SK-N-SH treated with all-trans-retinoic acid at 6 μM for 48 hours (cell line): Measurements from ENCODE around the gene IPPK.
A peak's percentile ranks its signal among the peaks of the same experiment; 100 is the strongest.

Experiments
- ATAC-seq: fragments of 200-7000 bp; cut with Tn5 transposase; 3 replicates; pipeline ENCODE4 v1.9.1; 2020; ENCODE audit warnings: mild to moderate bottlenecking, moderate library complexity
- ARNTL ChIP-seq: fragments of 450-650 bp; formaldehyde crosslinking; IDR thresholded peaks from 2 replicates; pipeline ENCODE4 v1.5.0; 2020; ENCODE audit warnings: low read depth, mild to moderate bottlenecking, moderate library complexity, borderline replicate concordance
- BACH2 ChIP-seq: fragments of 250-450 bp; sonication (Bioruptor Pico); IDR thresholded peaks from 2 replicates; pipeline ENCODE4 v1.9.0; 2021; ENCODE audit warnings: mild to moderate bottlenecking, borderline replicate concordance
- CREB5 ChIP-seq: fragments of 250-450 bp; sonication (Bioruptor Pico); IDR thresholded peaks from 2 replicates; pipeline ENCODE4 v1.5.1; 2020; ENCODE audit warnings: low read depth, mild to moderate bottlenecking, moderate library complexity
- CSDC2 ChIP-seq: fragments of 250-450 bp; sonication (Bioruptor Pico); IDR thresholded peaks from 2 replicates; pipeline ENCODE4 v1.5.0; 2020; ENCODE audit warnings: mild to moderate bottlenecking, moderate library complexity
- CSRNP3 ChIP-seq: fragments of 250-450 bp; sonication (Bioruptor Pico); IDR thresholded peaks from 2 replicates; pipeline ENCODE4 v1.5.1; 2021; ENCODE audit warnings: mild to moderate bottlenecking, moderate library complexity
- ESRRG ChIP-seq: fragments of 250-450 bp; sonication (Bioruptor Pico); IDR thresholded peaks from 2 replicates; pipeline ENCODE4 v1.6.1; 2021; ENCODE audit warnings: mild to moderate bottlenecking
- GLIS3 ChIP-seq: fragments of 250-450 bp; sonication (Bioruptor Pico); IDR thresholded peaks from 2 replicates; pipeline ENCODE4 v1.5.0; 2020; ENCODE audit warnings: mild to moderate bottlenecking, moderate library complexity
- ISL1 ChIP-seq: fragments of 250-450 bp; sonication (Bioruptor Pico); IDR thresholded peaks from 2 replicates; pipeline ENCODE4 v2.1.2; 2022; ENCODE audit warnings: mild to moderate bottlenecking, moderate library complexity
- OSR1 ChIP-seq: fragments of 250-450 bp; sonication (Bioruptor Pico); IDR thresholded peaks from 2 replicates; pipeline ENCODE4 v1.8.0; 2022; ENCODE audit warnings: moderate library complexity, mild to moderate bottlenecking, inconsistent platforms
- PATZ1 ChIP-seq: fragments of 250-450 bp; sonication (Bioruptor Pico); IDR thresholded peaks from 2 replicates; pipeline ENCODE4 v1.8.0; 2020; ENCODE audit warnings: mild to moderate bottlenecking, moderate library complexity, borderline replicate concordance
- PPARA ChIP-seq: fragments of 250-450 bp; sonication (Bioruptor Pico); IDR thresholded peaks from 2 replicates; pipeline ENCODE4 v1.5.0; 2020; ENCODE audit warnings: mild to moderate bottlenecking, borderline replicate concordance
- RARB ChIP-seq: fragments of 250-450 bp; sonication (Bioruptor Pico); IDR thresholded peaks from 2 replicates; pipeline ENCODE4 v1.8.0; 2021; ENCODE audit warnings: mild to moderate bottlenecking, moderate library complexity
- SNAI2 ChIP-seq: fragments of 250-450 bp; sonication (Bioruptor Pico); IDR thresholded peaks from 2 replicates; pipeline ENCODE4 v1.5.0; 2020; ENCODE audit warnings: mild to moderate bottlenecking, moderate library complexity
- TCF4 ChIP-seq: fragments of 250-450 bp; sonication (Bioruptor Pico); IDR thresholded peaks from 2 replicates; pipeline ENCODE4 v1.8.0; 2021; ENCODE audit warnings: mild to moderate bottlenecking, moderate library complexity, borderline replicate concordance
- TOX ChIP-seq: fragments of 250-450 bp; sonication (Bioruptor Pico); IDR thresholded peaks from 2 replicates; pipeline ENCODE4 v1.8.0; 2021; ENCODE audit warnings: mild to moderate bottlenecking, moderate library complexity, borderline replicate concordance
- TSHZ2 ChIP-seq: fragments of 250-450 bp; sonication (Bioruptor Pico); IDR thresholded peaks from 2 replicates; pipeline ENCODE4 v1.5.0; 2020; ENCODE audit warnings: mild to moderate bottlenecking, moderate library complexity
- ZC3H10 ChIP-seq: fragments of 250-450 bp; sonication (Bioruptor Pico); IDR thresholded peaks from 2 replicates; pipeline ENCODE4 v1.5.1; 2021; ENCODE audit warnings: mild to moderate bottlenecking, moderate library complexity
- ZFP3 ChIP-seq: fragments of 250-450 bp; sonication (Bioruptor Pico); IDR thresholded peaks from 2 replicates; pipeline ENCODE4 v1.5.0; 2020; ENCODE audit warnings: mild to moderate bottlenecking, moderate library complexity
- ZFP30 ChIP-seq: fragments of 450-650 bp; formaldehyde crosslinking; IDR thresholded peaks from 2 replicates; pipeline ENCODE4 v1.5.0; 2022; ENCODE audit warnings: mild to moderate bottlenecking, moderate library complexity
- ZNF565 ChIP-seq: fragments of 450-650 bp; formaldehyde crosslinking; conservative IDR thresholded peaks from 2 replicates; pipeline ENCODE4 v1.5.0; 2020; ENCODE audit warnings: low read depth, mild to moderate bottlenecking, moderate library complexity
- ZNF70 ChIP-seq: fragments of 450-650 bp; formaldehyde crosslinking; IDR thresholded peaks from 2 replicates; pipeline ENCODE4 v1.5.0; 2020; ENCODE audit warnings: mild to moderate bottlenecking, moderate library complexity
- ZNF8 ChIP-seq: fragments of 450-650 bp; formaldehyde crosslinking; IDR thresholded peaks from 2 replicates; pipeline ENCODE4 v1.5.0; 2020; ENCODE audit warnings: mild to moderate bottlenecking, moderate library complexity

The IPPK gene

GRCh38 chr9:92658176-92658575 is 11.8 kb downstream of the IPPK start:
- TF ChIP-seq TOX (CRISPR knock-in tag): no peak
- no peak for TF ChIP-seq ZNF565
- no peak for TF ChIP-seq TSHZ2 (CRISPR knock-in tag)
- no peak for TF ChIP-seq GLIS3
- TF ChIP-seq ZFP3 (CRISPR knock-in tag): no peak
- TF ChIP-seq PPARA: no peak
- TF ChIP-seq OSR1 (CRISPR knock-in tag): no peak
- TF ChIP-seq TCF4 (CRISPR knock-in tag): no peak
- TF ChIP-seq ESRRG: no peak
- no peak for TF ChIP-seq RARB (CRISPR knock-in tag)
- TF ChIP-seq CREB5: no peak
- no peak for TF ChIP-seq ZC3H10
- TF ChIP-seq CSDC2 (CRISPR knock-in tag): no peak
- TF ChIP-seq ZNF8 (CRISPR knock-in tag): no peak
- no peak for TF ChIP-seq BACH2 (CRISPR knock-in tag)
- TF ChIP-seq ZNF70 (CRISPR knock-in tag): no peak
- no peak for TF ChIP-seq SNAI2 (CRISPR knock-in tag)
- TF ChIP-seq ARNTL (CRISPR knock-in tag): no peak
- no peak for ATAC-seq

GRCh38 chr9:92657296-92658094 is 12.4 kb downstream of the IPPK start:
- no peak for TF ChIP-seq OSR1 (CRISPR knock-in tag)
- no peak for TF ChIP-seq ZNF565
- no peak for TF ChIP-seq TOX (CRISPR knock-in tag)
- TF ChIP-seq ZNF8 (CRISPR knock-in tag): no peak
- 0 out of 2 replicates have a peak, but pooled peaks have one; percentile 41 for TF ChIP-seq ZNF70 (CRISPR knock-in tag)
- TF ChIP-seq GLIS3: no peak
- ATAC-seq: peak; percentile 34; the same call in 1 of the 3 replicates

GRCh38 chr9:92656537-92656925 is 13.4 kb downstream of the IPPK start:
- no peak for ATAC-seq
- TF ChIP-seq ARNTL (CRISPR knock-in tag) (no peak), OSR1 (CRISPR knock-in tag) (no peak)
- TF ChIP-seq, all 23 proteins: peak for 0

GRCh38 chr9:92655896-92656536 is 13.9 kb downstream of the IPPK start:
- TF ChIP-seq ZFP30 (no peak), RARB (CRISPR knock-in tag) (no peak), CSDC2 (CRISPR knock-in tag) (no peak), SNAI2 (CRISPR knock-in tag) (no peak), CREB5 (no peak), PATZ1 (CRISPR knock-in tag) (no peak), BACH2 (CRISPR knock-in tag) (no peak), CSRNP3 (CRISPR knock-in tag) (no peak), ISL1 (CRISPR knock-in tag) (no peak), ZC3H10 (no peak), TOX (CRISPR knock-in tag) (no peak), PPARA (no peak), OSR1 (CRISPR knock-in tag) (no peak), ZNF8 (CRISPR knock-in tag) (no peak), ZFP3 (CRISPR knock-in tag) (no peak), GLIS3 (no peak), ZNF70 (CRISPR knock-in tag) (no peak), ARNTL (CRISPR knock-in tag) (no peak)
- no peak for ATAC-seq
